Left colon (tissue), 2 donors: Measurements from ENCODE around the gene UGGT1. TPM values are rescaled to one million over a fixed set of nuclear protein-coding genes. Genes with fewer than 3 reads are reported as not detected.

Source experiments
- ATAC-seq: fragments of 200-7000 bp; cut with Tn5 transposase; one replicate; pipeline ENCODE4 v1.9.1; 2020; ENCODE audit warnings: mild to moderate bottlenecking, moderate library complexity
- DNase-seq, 2 donors: peaks; one replicate each; pipeline ENCODE4 v3.0.0-alpha.2; 2020
- intact Hi-C, 2 donors: fragments of 100-400 bp; cut with DNase I in 1 of 2; cut with micrococcal nuclease in 1 of 2; formaldehyde crosslinking; loops; one replicate each; pipeline versions ENCODE4 v1.11.2 to v1.14.0; 2022; cut with DNase I, micrococcal nuclease
- total RNA-seq, 2 donors: library from RNA; stranded (reverse); fragmentation: NEBNext Ultra II Directional; extraction: Animal tissue kit (Norgen Biotek cat#: 25700); gene quantifications; one replicate each; pipeline ENCODE4 v1.2.1, GENCODE V29; 2021
- donor health status: DM: no; HTN: no; CAD: no.
- donor health status: DM: yes; HTN: yes; CAD: no.

UGGT1 gene
- total RNA-seq, 2 donors from 2014 or later = 35.9 to 52.9 TPM

GRCh38 chr2:128241896-128242295, 150.9 kb downstream of the UGGT1 start:
- ATAC-seq = no peak
- intact Hi-C loops = no loop called here
- no peak for DNase-seq

Other genes starting within 250 kb of the UGGT1 start
- 10 to 100 TPM; 17.8 to 19.1 TPM for gene POLR2D, start 233.0 kb upstream of the UGGT1 start, total RNA-seq
- gene AMMECR1L, start 205.2 kb upstream of the UGGT1 start, total RNA-seq = 10 to 100 TPM; 13.8 to 15.0 TPM
- gene SAP130, start 63.1 kb upstream of the UGGT1 start, total RNA-seq = 10 to 100 TPM; 26.2 to 30.3 TPM
- gene HS6ST1, start 227.7 kb downstream of the UGGT1 start, total RNA-seq = 10 to 100 TPM; 20.5 to 40.4 TPM